ENCODE measurements around the gene MAGEA11. TPM values are rescaled to one million over a fixed set of nuclear protein-coding genes. Genes with fewer than 3 reads are reported as not detected.
A peak's percentile ranks its signal among the peaks of the same experiment; 100 is the strongest.

Gene MAGEA11
- total and polyA plus RNA-seq, 2 of the 4 experiments (the other 2 are of a cell fraction): not detected

DNA sequence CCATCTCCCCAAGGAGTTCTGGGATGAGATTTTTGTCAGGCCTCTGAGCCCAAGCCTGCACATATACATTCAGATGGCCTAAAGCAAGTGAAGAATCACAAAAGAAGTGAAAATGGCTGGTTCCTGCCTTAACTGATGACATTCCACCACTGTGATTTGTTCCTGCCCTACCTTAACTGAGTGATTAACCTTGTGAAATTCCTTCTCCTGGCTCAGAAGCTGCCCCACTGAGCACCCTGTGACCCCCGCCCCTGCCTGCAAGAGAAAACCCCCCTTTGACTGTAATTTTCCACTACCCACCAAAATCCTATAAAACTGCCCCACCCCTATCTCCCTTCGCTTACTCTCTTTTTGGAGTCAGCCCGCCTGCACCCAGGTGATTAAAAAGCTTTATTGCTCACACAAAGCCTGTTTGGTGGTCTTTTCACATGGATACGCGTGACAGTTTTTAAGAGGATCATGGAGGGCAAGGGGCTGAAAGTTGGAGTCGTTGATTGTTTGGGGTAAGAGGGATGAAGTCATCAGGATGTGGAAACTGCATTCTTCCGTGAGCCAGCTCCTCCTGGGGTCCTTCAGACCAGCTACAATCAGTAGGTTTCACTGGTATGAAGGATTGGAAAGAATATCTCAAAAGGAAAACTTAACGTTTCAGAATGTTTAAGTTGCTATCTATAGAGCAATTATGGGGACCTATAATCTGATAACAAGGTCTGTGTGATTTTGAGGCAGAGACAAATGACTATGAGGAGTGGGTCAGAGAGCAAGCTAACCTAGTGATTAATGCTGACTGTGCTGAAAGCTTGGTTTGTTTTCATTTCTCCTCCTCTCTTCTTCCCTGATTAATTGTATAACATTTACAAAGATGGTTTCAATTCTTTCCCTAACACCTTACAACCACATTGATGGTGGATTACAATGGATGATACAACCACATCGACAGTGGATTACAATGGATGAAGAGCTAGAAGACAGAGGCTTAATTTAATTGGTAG, 28.6 kb upstream of the MAGEA11 start:
- Histone ChIP-seq H3K4me2 (ENCODE audit: low read depth, low read length) (no peak overlapping the region), H3K4me1 (ENCODE audit: control insufficient read depth, insufficient read depth, low read length) (no peaks in the 10 kb centered on the region), H3K36me3 (ENCODE audit: control insufficient read depth, insufficient read depth, low read length) (no peaks in the 10 kb centered on the region), H3K27ac (ENCODE audit: insufficient read depth, low read length) (no peak overlapping the region), H3K4me3 (ENCODE audit: insufficient read depth, low read depth, low read length) (no peak overlapping the region), H3K18ac (ENCODE audit: low read depth, low read length) (no peak overlapping the region), H3K9ac (ENCODE audit: low read depth, low read length) (no peak overlapping the region), H3K56ac (ENCODE audit: extremely low read depth, insufficient read depth, low read length) (no peak overlapping the region), H3K27me3 (ENCODE audit: control insufficient read depth, insufficient read depth, low read length) (no peaks in the 10 kb centered on the region; the same call in 1 of the 2 replicates), H4K20me1 (ENCODE audit: insufficient read depth, low read length) (no peaks in the 10 kb centered on the region), H4K8ac (ENCODE audit: low read depth in 2 of 2, low read length in 2 of 2) (no peak overlapping the region), H2BK15ac (ENCODE audit: low read depth, low read length) (no peak overlapping the region), H2BK5ac (ENCODE audit: low read depth, low read length, poor library complexity, severe bottlenecking) (no peak overlapping the region), H4K5ac (ENCODE audit: low read depth, low read length) (no peak overlapping the region), H2AK9ac (replicated peaks; ENCODE audit: low read depth, low read length, poor library complexity) (no peak overlapping the region), H2BK20ac (ENCODE audit: low read depth, low read length) (no peak overlapping the region), H2BK120ac (ENCODE audit: low read depth, low read length) (no peak overlapping the region), H3K23ac (ENCODE audit: low read depth, low read length) (no peak overlapping the region), H3K79me1 (ENCODE audit: low read depth in 1 of 2, low read length in 2 of 2) (no peaks in the 10 kb centered on the region), H3K4ac (ENCODE audit: low read depth, low read length) (no peak overlapping the region), H2AK5ac (ENCODE audit: low read depth, low read length) (no peak overlapping the region), H4K91ac (ENCODE audit: insufficient read depth, low read depth, low read length) (no peak overlapping the region), H3K9me1 (ENCODE audit: insufficient read depth, low read length) (no peaks in the 10 kb centered on the region), H3K9me3 (ENCODE audit: control insufficient read depth, insufficient read depth, low read length) (no peaks in the 10 kb centered on the region), H3K14ac (replicated peaks; ENCODE audit: low read depth, low read length) (no peak overlapping the region), H2AFZ (replicated peaks; ENCODE audit: low read length, poor library complexity) (no peak overlapping the region)
- intact Hi-C loops (cut with micrococcal nuclease) (no loop called here), dilution Hi-C loops (cut with HindIII; ENCODE audit: low sequenced_read_pairs, unreplicated experiment) (no loop called here), in situ Hi-C loops (cut with MboI; ENCODE audit: low sequenced_read_pairs) (no loop called here)
- WGBS, 2 experiments (ENCODE audit: extremely low coverage in 2 of 2, insufficient read length in 1 of 2): no CpG with 5 or more reads among the region's 9 CpGs
- CTCF ChIA-PET: no interaction called here
- no peak for TF ChIP-seq POLR2A (IDR thresholded peaks at IDR 0.05; ENCODE audit: low read depth, low read length)
- peak; percentile 90 for TF ChIP-seq MAFK (IDR thresholded peaks at IDR 0.05; ENCODE audit: low read depth, low read length)
- ATAC-seq (ENCODE audit: low read depth) (no peak), DNase-seq (no peak)
- POLR2A ChIA-PET (ENCODE audit: unreplicated experiment): no interaction called here
- no TSS peak for BruUV-seq (replicated peaks)
